ES-I3 (cell line): ENCODE results near the gene RBBP6.
"Not testable (repeated sequence)": the region's sequence is repeated elsewhere in the genome, so short reads cannot be mapped to it uniquely, and the experiment has no call there.

ENCODE experiments used
- H3K36me3 ChIP-seq: 2 replicates; pipeline ENCODE4 v1.6.1; 2013; ENCODE audit warnings: mild to moderate bottlenecking, low read length, control low read depth, moderate library complexity; ENCODE audit not compliant: insufficient read depth
- H3K4me1 ChIP-seq: 2 replicates; pipeline ENCODE4 v1.6.1; 2013; ENCODE audit warnings: mild to moderate bottlenecking, control low read depth, low read length; ENCODE audit not compliant: insufficient read depth
- H3K9ac ChIP-seq: 2 replicates; pipeline ENCODE4 v1.6.1; 2013; ENCODE audit warnings: low read depth, mild to moderate bottlenecking, low read length, moderate library complexity
- H3K9me3 ChIP-seq: 2 replicates; pipeline ENCODE4 v1.6.1; 2013; ENCODE audit warnings: mild to moderate bottlenecking, low read length, moderate library complexity; ENCODE audit not compliant: control insufficient read depth, insufficient read depth

The RBBP6 gene, protein sequence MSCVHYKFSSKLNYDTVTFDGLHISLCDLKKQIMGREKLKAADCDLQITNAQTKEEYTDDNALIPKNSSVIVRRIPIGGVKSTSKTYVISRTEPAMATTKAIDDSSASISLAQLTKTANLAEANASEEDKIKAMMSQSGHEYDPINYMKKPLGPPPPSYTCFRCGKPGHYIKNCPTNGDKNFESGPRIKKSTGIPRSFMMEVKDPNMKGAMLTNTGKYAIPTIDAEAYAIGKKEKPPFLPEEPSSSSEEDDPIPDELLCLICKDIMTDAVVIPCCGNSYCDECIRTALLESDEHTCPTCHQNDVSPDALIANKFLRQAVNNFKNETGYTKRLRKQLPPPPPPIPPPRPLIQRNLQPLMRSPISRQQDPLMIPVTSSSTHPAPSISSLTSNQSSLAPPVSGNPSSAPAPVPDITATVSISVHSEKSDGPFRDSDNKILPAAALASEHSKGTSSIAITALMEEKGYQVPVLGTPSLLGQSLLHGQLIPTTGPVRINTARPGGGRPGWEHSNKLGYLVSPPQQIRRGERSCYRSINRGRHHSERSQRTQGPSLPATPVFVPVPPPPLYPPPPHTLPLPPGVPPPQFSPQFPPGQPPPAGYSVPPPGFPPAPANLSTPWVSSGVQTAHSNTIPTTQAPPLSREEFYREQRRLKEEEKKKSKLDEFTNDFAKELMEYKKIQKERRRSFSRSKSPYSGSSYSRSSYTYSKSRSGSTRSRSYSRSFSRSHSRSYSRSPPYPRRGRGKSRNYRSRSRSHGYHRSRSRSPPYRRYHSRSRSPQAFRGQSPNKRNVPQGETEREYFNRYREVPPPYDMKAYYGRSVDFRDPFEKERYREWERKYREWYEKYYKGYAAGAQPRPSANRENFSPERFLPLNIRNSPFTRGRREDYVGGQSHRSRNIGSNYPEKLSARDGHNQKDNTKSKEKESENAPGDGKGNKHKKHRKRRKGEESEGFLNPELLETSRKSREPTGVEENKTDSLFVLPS (N-terminal part only)

DNA sequence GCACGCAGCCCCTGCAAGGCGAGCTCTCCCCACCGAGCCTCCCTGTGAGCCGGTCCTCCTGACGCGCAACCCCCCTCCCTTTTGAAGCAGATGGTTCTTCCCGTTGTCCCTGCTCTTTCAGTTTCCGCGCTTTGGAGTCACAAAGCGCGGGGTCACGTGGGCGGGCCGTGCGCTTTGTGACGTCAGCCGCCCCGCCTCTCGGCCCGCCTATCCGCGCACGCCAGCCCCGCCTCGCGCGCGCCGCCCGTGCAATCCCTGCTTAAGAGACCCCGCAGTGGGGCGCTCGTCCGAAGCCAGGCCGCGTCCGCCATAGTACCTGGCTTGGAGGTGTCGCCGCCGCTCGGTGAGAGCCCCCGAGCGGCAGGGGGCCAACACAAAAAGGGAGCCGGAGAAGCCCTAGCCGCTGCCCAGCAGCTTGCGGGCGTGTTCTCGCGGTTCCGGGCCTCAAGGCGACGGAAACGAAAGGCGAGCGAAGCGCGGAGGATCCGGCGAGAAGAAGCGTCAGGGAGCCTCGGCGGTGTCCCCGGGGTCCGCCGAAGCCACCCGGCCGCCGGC, at the start of gene RBBP6:
RBBP6 (plus strand) TSS at position 272 of the 555 bp plus-strand sequence. CDS start 1,061 bp downstream, outside the sequence.
- Histone ChIP-seq H3K4me1 (peaks cover 4% of the 10 kb centered on the region; the same call in 1 of the 2 replicates), H3K9me3 (no peaks in the 10 kb centered on the region), H3K36me3 (no peaks in the 10 kb centered on the region), H3K9ac (peak within 1 kb of the TSS; percentile 93)

DNA sequence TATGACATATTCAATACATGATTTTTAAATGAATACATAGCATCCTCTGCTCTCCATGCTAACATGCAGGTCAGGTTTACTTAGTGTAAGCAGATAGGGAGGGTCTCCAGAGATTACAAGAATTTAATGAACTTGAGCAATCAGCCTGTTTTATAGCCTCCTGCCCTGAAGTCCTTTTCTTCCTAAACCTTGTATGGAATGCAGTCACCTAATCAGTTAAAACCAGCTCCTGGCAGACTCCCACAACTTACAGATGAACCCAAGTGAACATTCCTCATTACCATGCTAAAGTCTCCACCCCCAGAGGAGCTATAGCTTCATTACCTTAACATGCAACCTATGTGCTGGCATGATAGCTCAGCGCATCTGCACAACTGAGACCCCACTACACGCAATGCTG, 48.5 kb upstream of the RBBP6 start:
- Histone ChIP-seq H3K36me3 (no peaks in the 10 kb centered on the region), H3K9ac (no peak overlapping the region), H3K4me1 (no peaks in the 10 kb centered on the region), H3K9me3 (peaks cover 4% of the 10 kb centered on the region; the same call in 1 of the 2 replicates)

DNA sequence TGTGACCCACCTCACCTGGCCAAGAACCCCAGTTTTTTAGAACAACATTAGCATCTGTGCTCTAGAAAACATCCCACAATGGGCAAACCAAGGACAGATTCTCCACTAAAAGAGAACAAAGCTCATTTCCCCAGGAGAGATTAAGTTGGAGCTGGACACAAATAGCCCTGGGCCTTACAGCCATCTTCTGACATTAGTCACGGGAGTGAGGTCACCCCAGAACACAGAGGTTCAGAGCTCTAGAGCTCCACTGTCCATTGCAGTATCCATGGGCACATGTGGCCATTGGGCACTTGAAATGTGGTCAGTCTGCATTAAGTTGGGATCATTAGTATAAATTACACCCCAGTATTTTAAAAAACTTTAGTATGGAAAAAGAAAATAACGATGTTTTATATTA, 47.6 kb upstream of the RBBP6 start:
- Histone ChIP-seq H3K4me1 (no peaks in the 10 kb centered on the region; the same call in 1 of the 2 replicates), H3K9ac (no peak overlapping the region), H3K9me3 (peaks cover 4% of the 10 kb centered on the region; the same call in 1 of the 2 replicates), H3K36me3 (no peaks in the 10 kb centered on the region)

DNA sequence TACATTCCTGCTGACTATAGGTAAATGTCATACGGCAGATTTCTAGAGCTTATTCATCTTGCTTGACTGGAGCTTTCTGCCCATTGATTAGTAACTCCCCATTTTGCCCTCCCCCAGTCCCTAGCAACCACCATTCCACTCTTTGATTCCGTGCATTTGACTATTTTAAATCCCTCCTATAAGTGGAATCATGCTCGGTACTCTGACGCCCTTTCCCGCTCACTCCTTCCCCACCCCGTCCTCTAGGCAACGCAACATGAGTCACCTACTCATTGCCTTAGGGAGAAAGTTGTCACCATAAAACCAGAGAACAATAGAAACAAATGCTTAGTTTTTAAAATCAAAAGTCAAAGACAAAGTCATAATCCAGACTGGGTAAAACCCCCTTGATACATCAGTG, 45.5 kb upstream of the RBBP6 start:
- no peaks in the 10 kb centered on the region; the same call in 1 of the 2 replicates for H3K9me3 ChIP-seq
- H3K9ac ChIP-seq: no peak overlapping the region
- H3K36me3 ChIP-seq: no peaks in the 10 kb centered on the region
- H3K4me1 ChIP-seq: no peaks in the 10 kb centered on the region; the same call in 1 of the 2 replicates

DNA sequence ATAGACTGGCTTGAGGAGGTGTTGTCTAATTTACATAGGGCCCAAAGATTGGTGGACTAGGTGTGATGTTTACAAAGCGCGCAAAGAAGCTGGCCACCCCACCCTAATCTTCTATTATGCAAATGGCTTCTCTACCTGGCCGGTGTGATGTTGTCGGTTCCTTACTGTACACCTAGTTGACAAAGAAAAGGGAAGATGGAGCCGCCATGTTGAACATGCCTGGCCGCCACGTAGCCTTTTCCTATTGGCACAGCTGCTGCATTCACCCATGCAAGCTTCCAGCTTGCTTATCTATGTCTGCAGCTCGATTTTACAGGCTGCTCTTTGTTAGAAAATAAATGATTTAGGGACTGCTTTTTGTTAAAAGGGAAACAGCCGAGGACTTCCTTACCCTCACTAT, 44.2 kb upstream of the RBBP6 start:
- H3K9me3 ChIP-seq, H3K4me1 ChIP-seq, H3K36me3 ChIP-seq, H3K9ac ChIP-seq: not testable (repeated sequence)

DNA sequence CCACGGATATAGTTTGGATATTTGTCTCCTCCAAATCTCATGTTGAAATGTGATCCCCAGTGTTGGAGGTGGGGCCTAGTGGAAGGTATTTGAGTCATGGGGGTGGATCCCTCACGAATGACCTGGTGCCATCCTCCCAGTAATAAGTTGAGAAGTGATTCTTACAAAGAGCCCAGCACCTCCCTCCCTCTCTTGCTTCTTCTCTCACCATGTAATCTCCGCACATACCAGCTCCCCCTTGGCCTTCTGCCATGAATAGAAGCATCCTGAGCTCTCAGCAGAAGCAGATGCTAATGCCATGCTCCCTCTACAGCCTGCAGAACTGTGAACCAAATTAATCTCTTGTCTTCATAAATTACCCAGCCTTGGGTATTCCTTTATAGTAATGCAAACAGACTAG, 41.9 kb upstream of the RBBP6 start:
- no peaks in the 10 kb centered on the region for H3K9me3 ChIP-seq
- H3K4me1 ChIP-seq: no peaks in the 10 kb centered on the region; the same call in 1 of the 2 replicates
- no peaks in the 10 kb centered on the region for H3K36me3 ChIP-seq
- no peak overlapping the region for H3K9ac ChIP-seq

DNA sequence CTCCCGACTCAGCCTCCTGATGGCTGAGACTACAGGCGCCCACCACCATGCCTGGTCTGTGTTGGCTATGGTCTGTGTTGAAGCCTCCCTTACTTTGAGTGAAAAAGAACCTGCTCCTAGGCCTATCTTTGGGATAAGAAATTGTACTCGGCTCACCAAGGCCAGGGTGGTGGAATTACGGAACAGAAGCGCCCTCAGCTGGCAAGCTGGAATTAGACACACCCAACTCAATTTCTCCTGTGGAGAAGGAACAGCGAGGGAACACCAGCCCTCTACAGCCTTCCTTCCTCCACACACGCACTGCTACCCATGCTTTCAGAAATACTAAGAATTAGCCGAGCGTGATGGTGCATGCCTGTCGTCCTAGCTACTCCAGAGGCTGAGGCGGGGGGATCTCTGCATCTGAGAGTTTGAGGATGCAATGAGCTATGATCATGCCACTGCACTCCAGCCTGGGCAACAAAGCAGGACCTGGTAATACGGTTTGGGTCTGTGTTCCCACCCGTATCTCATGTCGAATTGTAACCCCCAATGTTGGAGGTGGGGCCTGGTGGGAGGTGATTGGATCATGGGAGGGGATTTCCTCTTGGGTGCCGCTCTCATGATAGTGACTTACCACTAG, 40.1 kb upstream of the RBBP6 start:
- Histone ChIP-seq H3K9me3 (no peaks in the 10 kb centered on the region), H3K36me3 (no peaks in the 10 kb centered on the region), H3K4me1 (no peaks in the 10 kb centered on the region; the same call in 1 of the 2 replicates), H3K9ac (no peak overlapping the region)

DNA sequence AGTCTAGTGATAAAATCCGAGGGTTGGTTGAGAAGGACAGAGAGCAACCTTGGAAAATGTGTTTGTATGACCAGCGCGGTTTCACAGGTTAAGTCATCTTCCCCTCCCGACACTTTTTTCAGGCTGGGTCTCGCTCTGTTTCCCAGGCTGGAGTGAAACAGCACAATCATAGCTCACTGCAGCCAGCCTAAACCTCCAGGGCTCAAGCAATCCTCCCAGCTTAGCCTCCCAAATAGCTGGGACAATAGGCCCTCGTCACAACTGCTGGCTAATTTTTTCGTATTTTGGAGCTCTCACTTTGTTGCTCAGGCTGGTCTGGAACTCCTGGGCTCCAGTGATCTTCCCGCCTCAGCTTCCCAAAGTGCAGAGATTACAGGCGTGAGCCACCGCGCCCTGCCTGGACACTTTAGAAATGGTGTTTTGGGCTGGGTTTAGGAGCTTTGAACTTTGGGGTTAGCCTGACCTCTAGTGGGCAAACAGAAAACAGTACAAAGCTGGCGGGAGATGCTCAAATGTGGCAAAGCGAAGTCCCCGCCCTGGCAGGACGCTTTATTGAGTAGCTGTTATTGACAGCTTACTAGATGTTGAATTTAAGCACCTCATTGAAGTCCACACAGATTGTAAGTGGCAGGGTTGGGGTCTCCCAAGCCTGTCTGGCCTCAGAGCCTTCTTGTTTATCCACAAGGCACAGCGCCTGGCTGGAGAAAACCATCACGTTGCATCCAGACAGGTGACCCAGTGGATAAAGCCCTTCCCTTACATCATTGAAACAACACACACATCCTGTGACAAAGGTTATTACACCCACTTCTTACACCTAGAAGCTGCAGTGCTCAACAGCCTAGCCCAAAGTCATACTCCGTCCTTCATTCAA, 34.7 kb upstream of the RBBP6 start:
- no peaks in the 10 kb centered on the region for H3K4me1 ChIP-seq
- H3K36me3 ChIP-seq: no peaks in the 10 kb centered on the region
- H3K9me3 ChIP-seq: no peaks in the 10 kb centered on the region
- no peak overlapping the region for H3K9ac ChIP-seq

DNA sequence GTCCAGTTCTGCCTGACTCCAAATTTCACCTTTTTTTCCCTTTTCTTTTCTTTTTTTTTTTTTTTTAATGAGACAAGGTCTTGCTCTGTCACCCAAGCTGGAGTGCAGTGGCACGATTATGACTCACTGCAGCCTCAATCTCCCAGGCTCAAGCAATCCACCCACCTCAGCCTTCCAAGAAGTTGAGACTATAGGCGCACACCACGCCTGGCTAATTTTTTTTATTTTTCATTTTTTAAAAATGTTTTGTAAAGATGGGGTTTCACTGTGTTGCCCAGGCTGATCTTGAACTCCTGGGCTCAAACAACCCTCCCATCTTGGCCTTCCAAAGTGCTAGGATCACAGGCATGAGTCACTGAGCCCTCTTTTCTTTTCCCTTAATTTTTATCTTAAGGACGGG, 33.4 kb upstream of the RBBP6 start:
- Histone ChIP-seq H3K9me3 (no peaks in the 10 kb centered on the region), H3K4me1 (no peaks in the 10 kb centered on the region), H3K36me3 (no peaks in the 10 kb centered on the region), H3K9ac (no peak overlapping the region)

DNA sequence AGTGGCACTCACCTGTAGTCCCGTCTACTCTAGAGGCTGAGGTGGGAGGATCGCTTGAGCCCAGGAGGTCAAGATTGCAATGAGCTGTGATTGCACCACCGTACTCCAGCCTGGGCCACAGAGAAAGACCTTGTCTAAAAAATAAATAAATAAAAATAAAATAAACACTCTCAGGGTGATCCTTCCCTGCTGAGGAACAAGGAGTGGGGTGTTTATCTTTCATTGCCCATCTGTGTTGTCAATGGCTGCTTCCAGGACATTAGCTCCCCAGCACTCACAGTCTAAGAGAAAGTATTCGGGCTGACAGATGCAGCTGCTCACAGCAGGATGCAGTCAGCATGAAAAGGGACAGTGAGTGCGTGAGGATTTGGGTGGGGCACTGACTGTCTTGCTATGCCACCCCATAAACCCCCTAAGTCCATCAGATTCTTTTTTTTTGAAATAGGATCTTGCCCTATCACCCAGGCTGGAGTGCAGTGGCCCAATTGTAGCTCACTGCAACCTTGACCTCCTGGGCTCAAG, 31.3 kb upstream of the RBBP6 start:
- H3K9me3 ChIP-seq: no peaks in the 10 kb centered on the region

DNA sequence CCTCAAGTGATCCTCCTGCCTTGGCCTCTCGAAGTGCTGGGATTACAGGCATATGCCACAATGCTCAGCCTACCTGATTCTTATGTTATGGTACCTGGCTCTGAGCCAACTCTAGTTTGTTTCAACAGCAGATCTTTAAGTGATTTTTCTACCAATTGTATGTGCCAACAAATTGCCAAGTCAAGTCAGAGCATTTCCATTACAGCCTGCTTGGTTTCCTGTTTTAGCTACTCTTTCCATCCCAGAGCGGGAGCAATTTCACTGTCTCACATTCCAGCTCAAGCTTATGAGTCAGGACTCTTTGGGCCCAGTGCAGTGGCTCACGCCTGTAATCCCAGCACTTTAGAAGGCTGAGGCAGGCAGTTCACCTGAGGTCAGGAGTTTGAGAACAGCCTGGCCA, 30.8 kb upstream of the RBBP6 start:
- H3K36me3 ChIP-seq: no peaks in the 10 kb centered on the region
- no peaks in the 10 kb centered on the region for H3K9me3 ChIP-seq
- no peaks in the 10 kb centered on the region for H3K4me1 ChIP-seq
- H3K9ac ChIP-seq: no peak overlapping the region

More for the DNA sequence above, 31.3 kb upstream of the RBBP6 start:
- no peaks in the 10 kb centered on the region for H3K4me1 ChIP-seq
- H3K36me3 ChIP-seq: no peaks in the 10 kb centered on the region
- H3K9ac ChIP-seq: no peak overlapping the region

DNA sequence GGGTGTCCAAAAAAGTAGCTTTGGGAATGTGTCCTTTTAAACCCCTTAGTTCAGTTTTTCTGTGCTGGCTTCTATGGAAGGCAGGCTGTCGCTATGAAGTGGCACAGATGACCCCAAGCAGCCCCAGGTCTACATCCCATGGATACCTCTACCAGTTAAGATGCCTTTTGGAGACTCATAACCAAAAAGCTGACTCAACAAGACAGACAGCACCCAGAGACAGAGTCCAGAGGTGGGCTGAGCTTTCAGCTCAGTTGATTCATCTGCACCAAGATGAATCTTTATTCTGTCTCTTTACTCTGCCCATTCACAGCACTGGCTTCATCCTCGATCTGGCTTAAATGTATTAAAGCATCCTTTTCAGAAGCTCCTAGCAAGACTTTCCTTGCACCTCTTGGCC, 29.8 kb upstream of the RBBP6 start:
- Histone ChIP-seq H3K36me3 (no peaks in the 10 kb centered on the region), H3K9ac (no peak overlapping the region), H3K4me1 (no peaks in the 10 kb centered on the region), H3K9me3 (no peaks in the 10 kb centered on the region)

DNA sequence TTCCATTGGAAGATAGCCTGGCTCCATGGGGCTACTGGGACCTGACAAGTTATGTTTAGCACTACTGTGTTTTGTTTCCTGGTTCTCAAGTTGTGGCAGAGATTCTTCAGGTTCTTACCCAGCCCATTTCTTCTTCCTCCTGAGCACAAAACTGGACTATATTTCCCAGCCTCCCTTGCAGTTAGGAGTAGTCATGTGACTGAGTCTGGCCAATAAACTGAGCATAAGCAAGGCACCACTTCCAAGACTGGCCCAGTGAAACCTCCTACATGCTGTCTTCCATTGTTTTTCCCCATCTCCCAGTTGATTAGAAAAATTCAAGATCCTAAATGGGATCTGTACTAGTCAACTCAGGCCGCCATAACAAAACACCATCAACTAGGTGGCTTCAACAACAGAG, 28.2 kb upstream of the RBBP6 start:
- Histone ChIP-seq H3K4me1 (no peaks in the 10 kb centered on the region), H3K36me3 (no peaks in the 10 kb centered on the region), H3K9ac (no peak overlapping the region), H3K9me3 (no peaks in the 10 kb centered on the region)
